ENCODE measurements around the gene FADS1.

The FADS1 gene

DNA sequence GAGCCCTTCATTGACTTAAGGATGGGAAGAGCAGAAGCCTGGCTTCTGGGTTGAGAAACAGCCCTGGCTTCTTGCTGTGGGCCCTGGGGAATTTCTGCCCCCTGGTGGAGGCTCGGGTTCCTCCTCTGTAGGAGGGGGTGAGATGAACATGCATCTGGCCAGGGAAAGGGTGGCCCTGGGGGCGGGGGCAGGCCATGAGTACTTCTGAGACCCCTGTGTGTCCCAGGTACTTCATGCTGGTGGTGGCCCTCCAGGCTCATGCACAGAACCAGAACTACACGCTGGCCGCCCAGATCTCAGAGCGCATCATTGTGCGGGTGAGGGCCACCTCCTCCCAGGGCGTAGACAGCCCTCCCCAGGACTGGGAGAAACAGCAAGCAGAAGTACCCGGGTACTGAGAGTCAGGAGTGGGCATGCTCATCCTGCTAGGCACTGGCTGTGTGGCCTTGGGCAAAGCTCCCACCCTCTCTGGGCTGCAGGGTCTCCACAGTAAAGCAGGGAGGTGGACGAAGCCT is 40.2 kb downstream of the FADS1 start:
- DNase-seq (ENCODE audit: low read depth) = no peak

DNA sequence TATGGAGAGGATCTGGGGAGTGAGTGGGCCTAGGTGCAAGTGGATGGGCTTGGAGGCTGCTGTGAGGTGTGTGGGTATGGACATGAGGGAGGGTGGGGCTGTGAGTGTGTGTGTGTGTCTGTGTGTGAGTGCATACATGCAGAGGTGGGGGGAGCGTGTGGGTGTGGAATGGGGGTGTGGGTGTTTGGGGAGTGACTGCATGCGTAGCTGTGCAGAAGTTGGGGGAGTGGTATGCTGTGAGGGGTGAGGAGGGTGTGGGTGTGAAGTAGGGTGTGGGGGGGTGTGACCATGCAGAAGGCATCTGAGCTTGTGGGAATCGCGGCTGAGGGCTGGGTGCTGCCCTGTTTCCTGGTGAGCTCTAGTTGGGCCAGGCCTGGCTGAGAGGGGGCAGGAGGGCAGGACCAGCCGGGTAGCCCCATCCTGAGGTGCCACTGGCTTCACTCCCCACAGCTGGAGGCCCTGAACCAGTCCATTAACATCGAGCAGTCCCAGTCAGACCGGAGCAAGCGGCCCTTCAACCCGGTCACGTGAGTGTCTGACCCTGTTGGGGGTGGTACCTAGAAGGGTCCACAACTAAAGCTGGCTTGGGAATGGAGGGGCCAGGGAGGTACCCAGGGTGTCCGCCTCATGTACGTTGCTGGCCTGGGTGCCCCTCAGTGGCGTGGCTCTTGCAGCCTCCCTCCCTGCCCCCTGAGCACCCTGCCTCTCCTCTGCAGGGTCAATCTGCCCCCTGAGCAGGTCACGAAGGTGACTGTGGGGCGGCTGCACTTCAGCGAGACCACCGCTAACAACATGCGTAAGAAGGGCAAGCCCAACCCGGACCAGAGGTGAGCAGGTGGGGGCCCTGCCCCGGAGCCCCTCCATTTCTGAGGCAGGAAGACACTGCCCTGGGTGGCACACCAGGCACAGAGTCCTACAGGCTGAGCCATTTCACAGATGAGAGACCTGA is 40.9 kb downstream of the FADS1 start:
- DNase-seq (ENCODE audit: low read depth) = no peak

DNA sequence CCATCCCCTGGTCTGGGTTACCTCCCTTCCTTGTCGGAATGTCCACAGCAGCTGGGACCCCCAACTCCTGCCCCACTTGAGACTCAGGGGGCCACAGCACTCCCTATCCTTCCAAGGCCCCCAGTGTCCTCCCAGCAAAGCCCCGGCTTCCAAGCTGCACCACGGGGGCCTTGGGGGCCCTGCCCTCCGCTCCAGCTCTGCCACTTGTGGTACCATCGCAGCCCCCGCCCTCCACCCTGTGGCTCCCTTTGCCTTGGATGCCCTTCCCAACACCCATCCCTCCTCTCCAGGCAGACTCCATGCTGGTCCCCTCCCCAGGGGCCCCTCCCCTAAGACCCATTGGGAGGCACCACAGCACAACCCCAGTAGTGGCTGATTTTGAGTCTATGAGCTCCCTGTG is 41.7 kb downstream of the FADS1 start:
- no peak for DNase-seq (ENCODE audit: low read depth)

DNA sequence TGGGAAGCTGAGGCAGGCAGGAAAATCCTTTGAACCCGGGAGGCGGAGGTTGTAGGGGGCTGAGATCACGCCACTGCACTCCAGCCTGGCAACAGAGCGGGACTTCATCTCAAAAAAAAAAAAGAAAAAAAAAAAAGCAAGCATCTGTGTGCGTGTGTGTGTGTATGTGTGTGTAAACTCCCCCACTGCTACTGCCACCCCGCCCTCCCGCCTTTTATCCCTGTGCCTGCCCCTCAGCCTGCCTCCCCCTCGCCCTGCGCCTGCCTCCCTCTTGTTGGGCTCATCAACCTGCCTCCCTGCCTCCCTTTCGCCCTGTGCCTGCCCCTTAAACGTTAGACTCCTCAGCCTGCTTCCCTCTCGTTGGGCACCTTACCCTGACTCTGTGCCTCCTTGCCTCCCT is 42.4 kb downstream of the FADS1 start:
- no peak for DNase-seq (ENCODE audit: low read depth)

DNA sequence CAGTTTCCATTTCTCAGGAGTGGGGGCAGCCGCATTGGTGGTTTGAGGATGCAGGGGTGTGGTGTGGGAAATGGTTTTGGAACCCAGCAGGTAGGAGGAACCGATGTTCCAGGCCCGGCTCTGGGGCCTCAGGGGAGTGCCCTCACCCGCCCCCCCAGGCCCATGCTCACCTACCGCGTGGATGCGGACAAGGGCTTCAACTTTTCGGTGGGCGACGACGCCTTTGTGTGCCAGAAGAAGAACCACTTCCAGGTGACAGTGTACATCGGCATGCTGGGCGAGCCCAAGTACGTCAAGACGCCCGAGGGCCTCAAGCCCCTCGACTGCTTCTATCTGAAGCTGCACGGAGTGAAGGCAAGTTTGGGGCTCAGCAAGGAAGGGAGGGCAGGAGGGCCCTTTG is 43.0 kb downstream of the FADS1 start:
- no peak for DNase-seq (ENCODE audit: low read depth)

DNA sequence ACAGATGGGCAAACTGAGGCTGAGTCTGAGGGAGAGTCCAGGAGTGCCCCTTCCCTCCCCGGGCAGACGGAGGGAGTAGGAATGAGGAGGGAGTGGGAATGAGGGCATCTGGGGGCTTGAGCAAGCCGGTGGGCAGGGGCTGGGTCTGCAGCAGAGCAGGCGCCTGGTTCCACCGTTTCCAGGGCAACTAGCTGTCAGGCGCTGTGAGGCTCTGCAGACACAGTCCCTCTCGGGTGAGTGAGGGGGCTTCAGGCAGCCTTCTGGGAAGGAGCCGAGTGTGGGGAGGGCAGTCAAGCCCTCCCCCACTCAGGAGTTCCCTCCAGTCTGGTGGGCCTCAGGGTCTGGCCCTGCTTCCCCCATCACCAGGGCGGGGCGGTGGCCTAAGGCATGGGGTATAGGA is 43.4 kb downstream of the FADS1 start:
- no peak for DNase-seq (ENCODE audit: low read depth)

DNA sequence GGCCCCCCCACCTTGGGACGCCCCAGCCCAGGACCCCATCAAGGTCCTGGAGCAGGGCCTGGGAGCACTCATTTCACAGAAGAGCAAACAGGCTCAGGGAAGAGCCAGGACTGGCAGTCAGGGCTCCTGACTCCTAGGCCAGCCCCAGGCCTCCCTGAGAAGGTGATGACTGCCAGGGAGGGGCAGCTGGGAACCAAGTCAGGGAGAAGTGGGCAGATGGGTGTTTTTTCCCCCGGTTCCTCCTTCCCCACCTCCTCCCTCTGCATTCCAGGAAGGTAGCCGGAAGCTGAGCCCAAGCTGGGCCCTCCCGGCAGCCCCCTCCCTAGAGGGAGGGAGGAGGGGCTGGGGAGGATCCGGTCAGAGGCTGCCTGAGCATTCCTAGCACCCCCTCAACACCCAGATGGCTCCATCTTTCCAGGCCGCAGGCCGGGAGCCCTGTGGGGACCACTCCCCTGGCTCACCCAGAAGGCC is 44.8 kb downstream of the FADS1 start:
- DNase-seq (ENCODE audit: low read depth) = no peak

DNA sequence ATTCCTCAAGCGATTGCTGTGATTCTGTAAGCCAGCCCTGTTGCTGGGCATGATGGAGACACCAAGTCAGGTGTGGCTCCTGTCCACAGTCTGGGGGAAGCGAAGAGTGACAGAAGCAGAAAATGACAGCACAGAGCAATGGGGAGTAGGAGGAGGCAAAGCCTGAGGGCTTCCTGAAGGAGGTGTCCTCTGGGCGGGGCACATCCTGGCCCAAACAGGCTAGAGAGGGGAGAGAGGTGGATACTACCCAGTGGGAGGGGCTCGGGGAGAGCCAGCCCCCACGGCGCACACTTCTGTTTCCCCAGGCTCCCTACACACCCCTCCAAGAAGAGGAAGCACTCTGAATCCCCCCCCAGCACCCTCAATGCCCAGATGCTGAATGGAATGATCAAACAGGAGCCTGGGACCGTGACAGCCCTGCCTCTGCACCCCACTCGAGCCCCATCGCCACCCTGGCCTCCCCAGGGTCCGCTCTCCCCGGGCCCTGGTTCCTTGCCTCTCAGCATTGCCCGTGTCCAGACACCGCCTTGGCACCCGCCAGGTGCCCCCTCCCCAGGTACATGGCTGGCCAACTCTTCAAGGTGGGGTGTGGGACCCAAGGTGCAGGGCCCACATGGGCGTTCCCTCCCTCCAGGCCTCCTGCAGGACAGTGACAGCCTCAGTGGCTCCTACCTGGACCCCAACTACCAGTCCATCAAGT is 45.5 kb downstream of the FADS1 start:
- DNase-seq (ENCODE audit: low read depth) = no peak

DNA sequence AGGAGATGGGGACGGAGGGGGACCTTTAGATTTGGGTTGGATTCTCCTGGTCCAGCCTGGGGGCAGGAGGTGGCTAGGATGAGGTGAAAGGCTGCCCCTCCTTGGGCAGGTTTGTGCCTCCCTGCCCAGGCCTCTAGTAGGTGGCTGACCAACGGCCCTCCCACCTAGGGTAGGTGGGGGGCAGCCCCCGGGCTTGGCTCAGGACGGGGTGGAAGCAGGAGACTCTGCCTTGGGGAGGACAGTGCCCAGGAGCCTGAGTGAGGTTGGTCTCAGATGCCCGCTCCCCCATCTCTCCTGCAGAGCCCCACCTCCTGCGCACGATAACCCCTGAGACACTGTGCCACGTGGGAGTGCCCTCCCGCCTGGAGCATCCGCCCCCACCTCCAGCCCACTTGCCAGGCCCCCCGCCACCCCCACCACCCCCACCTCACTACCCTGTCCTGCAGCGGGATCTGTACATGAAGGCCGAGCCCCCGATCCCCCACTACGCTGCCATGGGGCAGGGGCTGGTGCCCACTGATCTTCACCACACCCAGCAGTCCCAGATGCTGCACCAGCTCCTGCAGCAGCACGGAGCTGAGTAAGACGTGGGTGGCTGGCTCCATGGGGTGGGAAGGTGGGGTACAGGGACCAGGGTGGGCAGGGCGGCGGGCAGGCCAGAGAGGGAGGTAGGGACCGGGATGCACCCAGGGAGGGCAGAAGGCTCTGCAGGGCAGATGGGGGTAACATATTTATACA is 46.7 kb downstream of the FADS1 start:
- no peak for DNase-seq (ENCODE audit: low read depth)

DNA sequence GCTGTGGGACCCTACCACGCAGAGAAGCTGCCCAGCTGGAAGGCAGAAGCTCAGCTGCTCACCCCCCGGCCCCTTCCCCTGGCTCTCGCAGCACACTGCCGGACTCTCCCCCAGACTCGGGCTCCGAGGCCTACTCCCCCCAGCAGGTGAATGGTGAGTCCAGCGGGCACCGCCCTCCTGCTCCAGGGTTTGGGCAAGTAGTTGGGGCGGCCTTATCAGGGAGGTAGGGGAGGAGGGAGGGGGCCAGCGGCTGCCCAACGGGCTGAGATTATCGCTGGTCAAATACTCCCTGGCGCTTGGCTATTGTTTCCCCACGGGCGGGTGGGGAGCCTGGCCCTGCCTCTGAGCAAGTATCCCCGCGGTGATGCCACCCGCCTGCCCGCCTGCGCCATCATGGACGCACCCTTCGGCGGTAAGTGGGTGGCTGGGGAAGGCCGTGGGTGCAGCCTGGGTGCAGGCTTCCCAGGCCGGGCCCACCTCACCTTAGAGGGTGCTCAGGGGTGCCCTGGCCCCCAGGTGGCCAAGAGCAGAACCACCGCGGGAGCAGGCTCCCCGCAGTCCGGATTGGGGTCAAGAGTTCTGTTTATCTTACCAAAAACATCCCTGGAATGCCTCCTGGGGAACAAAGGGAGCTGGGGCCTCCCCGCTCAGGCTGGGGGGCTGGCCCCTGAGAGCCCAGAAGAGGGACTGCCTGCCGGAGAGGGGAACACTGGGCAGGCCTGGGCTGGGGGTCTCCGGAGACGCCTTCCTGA is 47.5 kb downstream of the FADS1 start:
- no peak for DNase-seq (ENCODE audit: low read depth)

DNA sequence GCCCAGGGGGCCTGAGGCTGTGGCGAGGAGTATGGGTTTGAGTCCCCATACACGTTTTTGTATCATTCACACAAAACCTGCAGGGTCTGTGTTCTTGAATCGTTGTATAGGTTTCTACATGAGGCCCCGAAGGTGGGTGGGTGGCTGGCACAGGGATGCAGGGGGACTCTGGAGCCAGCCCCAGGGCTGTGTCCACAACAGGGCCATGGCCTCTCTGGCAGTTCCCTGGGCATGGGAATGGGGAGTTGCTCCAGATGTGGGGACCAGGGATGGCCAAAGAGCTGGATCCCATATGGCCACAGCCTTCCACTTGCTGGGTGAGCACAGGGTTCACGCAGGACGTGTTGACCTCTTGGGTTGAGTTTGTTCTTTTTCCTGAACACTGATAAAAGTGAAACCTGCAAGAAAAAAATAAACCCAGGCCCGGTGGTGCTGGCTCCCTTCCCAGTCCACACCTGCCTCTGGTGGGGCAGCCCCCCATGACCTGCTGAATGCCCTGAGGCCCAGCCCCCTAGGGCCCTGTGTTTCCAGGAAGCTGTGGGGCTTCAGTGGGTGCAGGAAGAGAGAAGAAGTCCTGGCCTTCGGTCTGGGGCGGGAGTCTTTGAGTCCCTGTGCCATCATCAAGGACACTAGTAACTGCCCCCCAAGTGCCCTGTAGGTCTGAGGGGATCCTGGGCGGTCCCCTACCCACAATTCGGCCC is 48.3 kb downstream of the FADS1 start:
- DNase-seq (ENCODE audit: low read depth) = no peak

DNA sequence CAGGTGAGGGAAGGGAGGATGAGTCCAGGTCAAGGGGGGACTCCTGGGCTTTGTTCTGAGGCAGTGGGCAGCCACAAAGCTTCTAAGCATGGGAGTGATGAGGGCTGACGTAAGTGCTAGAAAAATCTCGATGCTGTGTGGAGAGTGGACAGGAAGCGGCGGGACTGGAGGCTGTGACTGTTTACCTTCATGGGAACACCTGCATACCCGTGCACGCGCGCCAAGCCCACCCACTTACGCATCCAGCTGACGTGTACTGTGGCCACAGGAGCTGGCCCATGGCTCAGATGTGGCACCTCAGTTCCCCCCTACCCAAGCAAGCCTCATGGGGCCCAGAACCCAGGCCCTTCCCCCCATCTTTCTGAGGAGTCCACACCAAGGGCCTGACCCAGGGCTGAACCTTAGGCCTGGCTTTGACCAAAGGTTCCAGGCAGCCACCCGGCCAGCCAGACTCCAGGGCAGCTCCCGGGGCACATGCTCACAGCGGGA is 50.4 kb downstream of the FADS1 start:
- DNase-seq (ENCODE audit: low read depth) = no peak

DNA sequence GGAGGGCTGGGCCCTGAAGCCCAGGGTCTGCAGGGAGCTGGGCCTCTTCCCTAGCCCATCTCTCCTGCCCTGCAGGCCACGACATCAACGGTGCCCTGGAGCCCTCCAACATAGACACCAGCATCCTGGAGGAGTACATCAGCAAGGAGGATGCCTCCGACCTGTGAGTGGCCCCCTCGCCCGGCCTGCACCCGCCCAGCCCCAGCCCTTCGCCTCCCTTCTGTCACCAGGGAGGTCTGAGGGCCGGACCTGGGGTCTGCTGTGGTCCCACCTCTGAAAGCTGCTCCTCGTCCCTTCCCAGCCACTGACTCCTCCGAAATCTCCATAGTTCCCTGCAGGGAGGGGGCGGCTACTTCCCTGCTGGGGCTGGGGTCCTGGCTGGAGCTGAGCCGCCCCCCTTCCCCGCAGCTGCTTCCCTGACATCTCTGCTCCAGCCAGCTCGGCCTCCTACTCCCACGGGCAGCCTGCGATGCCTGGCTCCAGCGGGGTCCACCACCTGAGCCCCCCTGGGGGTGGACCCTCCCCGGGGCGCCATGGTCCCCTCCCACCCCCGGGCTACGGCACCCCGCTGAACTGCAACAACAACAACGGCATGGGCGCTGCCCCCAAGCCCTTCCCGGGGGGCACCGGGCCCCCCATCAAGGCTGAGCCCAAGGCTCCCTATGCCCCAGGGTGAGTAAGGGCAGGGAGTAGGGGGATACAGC is 51.1 kb downstream of the FADS1 start:
- DNase-seq (ENCODE audit: low read depth) = no peak

DNA sequence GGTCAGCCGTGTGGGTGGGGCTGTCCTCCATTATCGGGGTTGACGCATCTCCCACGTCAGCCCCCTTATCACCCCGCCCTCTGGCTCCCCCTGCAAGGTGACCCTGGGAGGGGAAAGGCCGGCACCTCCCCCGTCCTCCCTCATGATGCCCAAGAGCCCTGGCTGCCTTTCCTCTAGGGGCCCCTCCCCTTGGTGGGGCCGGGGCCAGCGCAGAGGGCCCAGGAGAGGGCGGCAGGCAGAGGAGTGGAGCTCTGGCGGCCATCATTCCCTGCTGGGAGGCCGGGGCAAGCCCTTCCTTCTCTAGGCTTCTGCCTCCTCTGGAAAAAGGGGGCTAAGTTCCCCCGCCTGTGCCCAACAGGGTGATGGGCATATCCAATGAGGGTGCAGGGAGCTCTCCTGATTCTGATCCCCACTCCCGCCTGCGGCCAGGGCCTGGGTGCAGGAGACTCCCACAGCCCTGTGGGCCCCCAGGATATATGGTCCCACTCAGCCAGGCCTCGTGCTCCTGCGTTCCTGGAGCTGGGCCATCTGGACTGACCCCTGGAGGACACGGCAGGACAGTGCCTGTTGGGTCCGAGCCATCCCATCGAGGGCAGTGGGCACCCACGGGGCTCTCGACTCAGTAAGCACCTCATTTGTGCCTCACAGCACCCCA is 52.1 kb downstream of the FADS1 start:
- DNase-seq (ENCODE audit: low read depth) = no peak

DNA sequence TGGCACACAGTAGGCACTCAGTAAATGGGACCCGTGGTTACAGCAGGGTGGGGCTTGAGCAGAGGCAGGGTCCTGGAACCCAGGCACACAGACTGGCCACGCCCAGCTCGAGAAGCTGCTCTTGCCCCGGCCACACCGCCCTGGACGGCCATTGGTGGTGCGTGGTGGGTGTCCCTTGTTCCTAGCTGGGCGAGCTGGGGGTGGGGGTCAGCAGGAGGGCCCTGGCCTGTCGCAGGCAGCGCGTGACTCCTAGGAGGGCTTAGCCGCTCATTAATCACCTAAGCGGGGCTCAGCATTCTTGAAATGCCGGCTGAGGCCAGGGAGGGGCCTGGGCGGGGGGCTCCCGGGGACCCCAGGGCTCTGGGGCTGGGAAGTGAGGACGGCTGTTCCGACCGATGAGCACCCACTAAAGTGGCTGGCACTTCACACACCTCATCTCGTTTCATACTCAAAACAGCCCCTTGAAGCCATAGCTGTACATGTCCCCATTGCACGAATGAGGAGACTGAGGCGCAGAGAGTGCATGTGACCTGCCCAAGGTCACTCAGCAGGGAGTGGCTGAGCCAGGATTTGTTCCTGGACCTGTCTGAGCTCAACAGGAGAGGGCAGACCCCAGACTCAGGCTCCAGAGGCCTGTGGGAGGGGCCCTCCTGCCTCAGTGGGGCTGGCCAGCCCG is 52.7 kb downstream of the FADS1 start:
- no peak for DNase-seq (ENCODE audit: low read depth)

DNA sequence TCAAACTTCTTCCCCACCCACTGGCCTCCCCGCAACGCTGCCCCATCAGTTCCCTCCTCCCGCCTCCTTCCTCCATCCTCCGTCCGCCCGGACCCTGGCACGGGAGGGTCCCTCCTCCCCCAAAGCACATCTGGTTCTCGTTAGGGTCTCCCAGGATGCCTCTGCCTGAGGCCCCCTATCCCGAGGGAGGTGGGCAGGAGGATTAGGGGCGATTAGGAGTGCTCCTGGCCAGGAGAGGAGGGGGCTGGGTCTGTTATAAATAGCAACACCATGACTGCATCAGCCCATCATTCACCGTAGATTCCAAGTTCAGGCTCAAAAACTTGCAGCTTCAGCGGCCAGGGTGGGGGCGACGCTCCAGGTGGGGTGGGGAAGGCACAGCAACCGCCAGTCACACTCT is 54.0 kb downstream of the FADS1 start:
- DNase-seq (ENCODE audit: low read depth) = no peak

DNA sequence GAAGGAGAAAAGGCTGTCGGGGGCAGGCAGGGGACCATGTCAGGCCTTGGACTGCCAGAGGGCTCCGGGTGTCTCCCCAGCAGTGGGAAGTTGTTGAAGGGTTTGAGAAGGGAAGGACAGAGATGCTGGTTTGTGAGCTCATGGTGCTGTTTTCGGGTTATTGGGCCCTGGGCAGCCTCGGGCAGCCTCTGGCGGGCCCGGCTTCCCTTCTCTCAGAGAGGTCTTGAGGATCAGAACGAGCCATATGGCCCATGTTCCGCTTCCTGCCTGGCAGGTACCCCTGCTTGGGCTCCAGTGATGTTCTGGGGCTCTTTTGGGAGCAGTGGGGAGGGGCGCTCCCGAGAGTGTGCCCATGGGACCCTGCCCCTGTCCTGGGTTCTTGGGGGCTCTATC is 54.6 kb downstream of the FADS1 start:
- no peak for DNase-seq (ENCODE audit: low read depth)

DNA sequence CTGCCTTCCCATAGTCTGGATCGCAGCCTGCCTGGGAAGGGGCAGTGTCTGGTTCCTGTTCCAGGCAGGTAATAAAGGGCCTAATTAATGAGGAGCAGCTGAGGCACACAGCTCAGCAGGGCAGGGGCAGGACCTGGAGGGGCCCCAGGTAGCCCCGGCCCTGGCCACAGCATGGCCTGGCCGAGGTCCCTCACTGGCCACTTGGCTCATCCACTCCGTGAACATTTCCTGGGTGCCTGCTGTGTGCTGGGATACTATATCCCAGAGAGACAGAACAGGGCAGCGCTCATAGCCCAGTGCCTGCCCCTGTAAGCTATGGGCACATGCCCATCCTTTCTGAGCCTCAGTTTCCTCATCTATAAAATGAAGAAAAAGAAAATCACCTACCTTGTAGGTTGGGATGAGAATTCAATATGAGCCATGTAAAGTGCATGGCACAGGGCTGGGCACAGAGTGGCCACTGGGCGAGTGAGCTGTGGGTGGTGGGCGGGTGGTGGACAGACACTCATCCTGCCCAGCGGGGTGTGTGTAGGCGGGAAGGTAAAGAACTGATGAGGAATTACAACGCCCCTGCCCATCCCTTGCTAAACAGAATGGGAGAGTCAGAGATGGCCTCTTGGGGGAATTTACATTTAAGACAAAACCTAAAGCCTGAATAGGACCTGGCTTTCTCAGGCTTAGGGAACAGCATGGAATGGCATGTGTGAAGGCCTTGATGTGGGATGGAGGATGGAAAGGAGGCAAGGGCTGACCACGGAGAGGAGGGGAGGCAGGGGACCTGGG is 55.2 kb downstream of the FADS1 start:
- no peak for DNase-seq (ENCODE audit: low read depth)

Measured in CMK (cell line).